SK-N-SH (cell line): Measurements from ENCODE around the gene EPOP. TPM values are rescaled to one million over a fixed set of nuclear protein-coding genes. Genes with fewer than 3 reads are reported as not detected.
A peak's percentile ranks its signal among the peaks of the same experiment; 100 is the strongest.

Experiments
- CTCF ChIA-PET: fragments of 300-600, 350-600 bp; formaldehyde crosslinking; extraction: SDS; loops from one replicate; lab custom pipeline; 2021; lab: Yijun Ruan, JAX
- POLR2A ChIA-PET: fragments of 350-600 bp; sonication (Branson Sonifier 250); formaldehyde crosslinking; extraction: SDS; loops from one replicate; lab custom pipeline; 2020; ENCODE audit warnings: antibody characterized with exemption, inconsistent platforms; lab: Yijun Ruan, JAX
- DNase-seq: peaks from one replicate; pipeline ENCODE4 v3.0.0; 2012
- H2AFZ ChIP-seq: fragments of 200-600 bp; sonication (generic); 2 replicates; pipeline ENCODE4 v1.8.1; 2016; ENCODE audit warnings: antibody characterized with exemption, mild to moderate bottlenecking, low read depth
- H3F3A ChIP-seq: fragments of 200-600 bp; sonication (generic); replicated peaks from 2 replicates; pipeline ENCODE3; 2016; ENCODE audit warnings: antibody characterized with exemption, mild to moderate bottlenecking; ENCODE audit not compliant: insufficient read depth
- H3K27ac ChIP-seq, 2 experiments: fragments of 200-500 bp in 1 of 2; fragments of 200-600 bp in 1 of 2; sonication (Bioruptor generic) in 1 of 2; sonication (generic), shearing (Covaris generic) in 1 of 2; 2 replicates each; pipeline versions ENCODE4 v1.5.1 to v1.6.1; 2014 to 2016; ENCODE audit warnings: low read depth in 2 of 2, inconsistent platforms in 1 of 2, low read length in 1 of 2, mild to moderate bottlenecking in 1 of 2, mixed read lengths in 1 of 2
- H3K27me3 ChIP-seq: fragments of 200-600 bp; sonication (generic), shearing (Covaris generic); 2 replicates; pipeline ENCODE4 v1.6.1; 2016; ENCODE audit warnings: mixed run types; ENCODE audit not compliant: insufficient read depth
- H3K36me3 ChIP-seq, 2 experiments: fragments of 200-500 bp in 1 of 2; fragments of 200-600 bp in 1 of 2; sonication (Bioruptor generic) in 1 of 2; sonication (generic) in 1 of 2; replicated peaks in 1 of 2; 2 replicates each; pipeline versions ENCODE3 to v1.5.1; 2014 to 2016; ENCODE audit warnings: low read length in 1 of 2, mild to moderate bottlenecking in 1 of 2; ENCODE audit not compliant: insufficient read depth in 2 of 2, control insufficient read depth in 1 of 2
- H3K4me1 ChIP-seq, 2 experiments: fragments of 200-500 bp in 1 of 2; fragments of 200-600 bp in 1 of 2; sonication (Bioruptor generic) in 1 of 2; sonication (generic), shearing (Covaris generic) in 1 of 2; 2 replicates each; pipeline versions ENCODE4 v1.5.1 to v1.6.1; 2014 to 2016; ENCODE audit warnings: low read depth in 1 of 2, low read length in 1 of 2, mixed run types in 1 of 2; ENCODE audit not compliant: insufficient read depth in 2 of 2, control insufficient read depth in 1 of 2
- H3K4me2 ChIP-seq: fragments of 200-600 bp; sonication (generic), shearing (Covaris generic); 2 replicates; pipeline ENCODE4 v1.6.1; 2017; ENCODE audit warnings: mixed run types
- H3K4me3 ChIP-seq, 2 experiments: fragments of 200-500 bp in 1 of 2; fragments of 200-600 bp in 1 of 2; sonication (Bioruptor generic) in 1 of 2; sonication (generic), shearing (Covaris generic) in 1 of 2; 2 replicates each; pipeline versions ENCODE4 v1.5.1 to v1.8.1; 2014 to 2016; ENCODE audit warnings: low read depth in 2 of 2, inconsistent platforms in 1 of 2, low read length in 1 of 2, mild to moderate bottlenecking in 1 of 2, mixed read lengths in 1 of 2, moderate library complexity in 1 of 2
- H3K79me2 ChIP-seq: fragments of 200-600 bp; sonication (generic); 2 replicates; pipeline ENCODE4 v1.8.1; 2017; ENCODE audit warnings: mild to moderate bottlenecking; ENCODE audit not compliant: insufficient read depth
- H3K9ac ChIP-seq: fragments of 200-600 bp; sonication (generic); 2 replicates; pipeline ENCODE4 v1.6.1; 2017; ENCODE audit warnings: mixed run types
- H3K9me2 ChIP-seq: fragments of 200-600 bp; sonication (generic); 2 replicates; pipeline ENCODE4 v1.6.1; 2017; ENCODE audit warnings: mixed run types
- H3K9me3 ChIP-seq: fragments of 200-600 bp; sonication (generic); 2 replicates; pipeline ENCODE4 v1.6.1; 2017; ENCODE audit warnings: mixed run types, mild to moderate bottlenecking, moderate library complexity
- H4K20me1 ChIP-seq: fragments of 200-600 bp; sonication (generic); 2 replicates; pipeline ENCODE4 v1.6.1; 2017; ENCODE audit warnings: mild to moderate bottlenecking, mixed run types; ENCODE audit not compliant: insufficient read depth
- ELF1 ChIP-seq: IDR thresholded peaks from 2 replicates; pipeline ENCODE4 v1.4.0; 2012
- EP300 ChIP-seq, 2 experiments: IDR thresholded peaks; 2 replicates each; pipeline versions ENCODE4 v1.4.0 to v1.6.1; 2012; ENCODE audit warnings: borderline replicate concordance in 1 of 2, low read depth in 1 of 2, low read length in 1 of 2
- EZH2phosphoT487 ChIP-seq: fragments of 200-600 bp; sonication (generic); IDR thresholded peaks from 2 replicates; pipeline ENCODE4 v1.6.1; 2017; ENCODE audit warnings: low read depth, mixed run types, mild to moderate bottlenecking, antibody characterized with exemption, moderate library complexity, borderline replicate concordance
- FOXM1 ChIP-seq: IDR thresholded peaks from 2 replicates; pipeline ENCODE4 v1.4.0; 2012; ENCODE audit warnings: low read depth, mild to moderate bottlenecking
- MXI1 ChIP-seq: IDR thresholded peaks from 2 replicates; pipeline ENCODE4 v1.6.1; 2012; ENCODE audit warnings: mild to moderate bottlenecking, low read depth, low read length, improper control_type of control experiment
- POLR2AphosphoS5 ChIP-seq: IDR thresholded peaks from 2 replicates; pipeline ENCODE4 v1.6.1; 2012; ENCODE audit warnings: low read depth, low read length
- RAD21 ChIP-seq: IDR thresholded peaks from 2 replicates; pipeline ENCODE4 v1.6.1; 2012; ENCODE audit warnings: mild to moderate bottlenecking, low read length
- SIN3A ChIP-seq: IDR thresholded peaks from 2 replicates; pipeline ENCODE4 v1.6.1; 2012; ENCODE audit warnings: low read depth, mild to moderate bottlenecking, low read length, moderate library complexity, borderline replicate concordance
- SMC3 ChIP-seq: IDR thresholded peaks from 2 replicates; pipeline ENCODE4 v1.6.1; 2012; ENCODE audit warnings: low read depth, low read length, improper control_type of control experiment
- WGBS: methylation state at CpG from one replicate; pipeline ENCODE4 v1.1.6; 2017; ENCODE audit warnings: low lambda C conversion rate; 5-methylcytosine and 5-hydroxymethylcytosine counted together
- polyA plus RNA-seq, 3 experiments: library from polyadenylated mRNA; depleted of rRNA; stranded (reverse); fragments of >200 nt; gene quantifications; 2 replicates each; pipeline ENCODE4 v1.2.3, GENCODE V29; 2012
- TF ChIP-seq, protein P1 (sequence below): IDR thresholded peaks from 2 replicates; pipeline ENCODE4 v1.4.0; 2012; ENCODE audit warnings: low read depth
- TF ChIP-seq, protein P2 (sequence below): IDR thresholded peaks from 2 replicates; pipeline ENCODE4; 2012

Gene EPOP
- polyA plus RNA-seq, 1 of the 3 experiments (the other 2 are of a cell fraction): 3.1 TPM

DNA sequence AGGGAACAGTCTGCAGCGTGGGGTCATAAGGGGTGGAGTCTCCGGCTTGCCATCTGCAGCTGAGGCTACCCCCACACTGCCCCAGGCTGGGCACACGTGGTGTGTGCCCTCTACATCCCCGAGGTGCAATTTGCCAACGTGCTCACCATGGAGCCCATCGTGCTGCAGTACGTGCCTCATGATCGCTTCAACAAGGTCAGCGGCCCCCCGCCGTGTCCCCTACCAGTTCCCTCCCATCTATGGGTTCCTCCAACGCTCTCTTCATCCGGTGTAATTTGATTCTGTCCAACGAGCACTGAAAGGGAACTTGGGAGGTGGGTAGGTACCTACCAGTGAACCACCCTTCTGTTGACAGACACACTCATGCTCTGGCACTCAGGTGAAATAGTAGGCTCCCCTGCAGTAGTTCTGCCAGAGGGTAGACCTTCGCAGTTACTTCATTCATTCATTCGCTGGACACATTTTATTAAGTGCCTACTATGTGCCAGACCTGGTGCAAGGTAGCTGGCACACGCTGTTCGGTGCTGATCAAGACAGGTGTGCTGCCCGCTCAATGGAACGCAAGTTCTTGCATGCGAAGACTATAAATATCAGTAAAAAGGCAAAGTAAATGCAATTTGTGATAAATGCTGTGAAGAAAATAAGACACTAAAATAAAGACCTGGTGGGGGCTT, 33.1 kb upstream of the EPOP start:
- Histone ChIP-seq H3K4me3 (no peak overlapping the region), H3K79me2 (peaks cover 47% of the 10 kb centered on the region; the same call in 1 of the 2 replicates), H3K9me3 (no peaks in the 10 kb centered on the region), H3K4me2 (no peak overlapping the region), H3K27me3 (no peaks in the 10 kb centered on the region), H3K27ac (no peak overlapping the region), H3F3A (peaks cover 14% of the 10 kb centered on the region), H3K9ac (no peak overlapping the region), H2AFZ (no peak overlapping the region), H4K20me1 (peaks cover 9% of the 10 kb centered on the region; the same call in 1 of the 2 replicates), H3K4me1 (peaks cover 6 to 34% of the 10 kb centered on the region in 2 experiments; a peak in 2 of 4 replicates), H3K9me2 (no peaks in the 10 kb centered on the region), H3K36me3 (peaks cover 9 to 41% of the 10 kb centered on the region in 2 experiments)
- TF ChIP-seq FOXM1 (no peak), SMC3 (no peak), EP300 (IDR thresholded peaks at IDR 0.05; ENCODE audit: borderline replicate concordance in 1 of 2, low read depth in 1 of 2, low read length in 1 of 2) (no peak), POLR2AphosphoS5 (no peak), ELF1 (no peak), SIN3A (no peak)
- TF ChIP-seq, protein P1, sequence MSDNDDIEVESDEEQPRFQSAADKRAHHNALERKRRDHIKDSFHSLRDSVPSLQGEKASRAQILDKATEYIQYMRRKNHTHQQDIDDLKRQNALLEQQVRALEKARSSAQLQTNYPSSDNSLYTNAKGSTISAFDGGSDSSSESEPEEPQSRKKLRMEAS: no peak
- CTCF ChIA-PET: interaction anchor here (1.3 to 3.8 kb wide), 4 partner anchors 23 to 44 kb away, joined by 4 to 25 read pairs (median 8); no protein-coding TSS in a partner anchor
- WGBS: 91% methylated on average over 21 of the region's 21 CpGs
- POLR2A ChIA-PET: interaction anchor here (2.5 to 3.7 kb wide), 2 partner anchors 9 to 17 kb away, joined by 11 to 14 read pairs; no protein-coding TSS in a partner anchor
- DNase-seq: no peak

GRCh38 chr17:38706505-38707216, 31.9 kb upstream of the EPOP start:
- Histone ChIP-seq H3K27me3 (no peaks in the 10 kb centered on the region), H3K4me1 (peaks cover 7 to 39% of the 10 kb centered on the region in 2 experiments; a peak in 2 of 4 replicates), H3K9me3 (no peaks in the 10 kb centered on the region), H3K36me3 (peaks cover 9 to 32% of the 10 kb centered on the region in 2 experiments), H3K4me2 (peak overlapping the region; percentile 89)
- POLR2A ChIA-PET: interaction anchor here (1.4 to 3.7 kb wide), 4 partner anchors 10 to 22 kb away, joined by 3 to 14 read pairs (median 8); no protein-coding TSS in a partner anchor
- TF ChIP-seq MXI1 (0 out of 2 replicates have a peak, but pooled peaks have one; percentile 8), EZH2phosphoT487 (no peak), RAD21 (no peak)
- TF ChIP-seq, protein P2, sequence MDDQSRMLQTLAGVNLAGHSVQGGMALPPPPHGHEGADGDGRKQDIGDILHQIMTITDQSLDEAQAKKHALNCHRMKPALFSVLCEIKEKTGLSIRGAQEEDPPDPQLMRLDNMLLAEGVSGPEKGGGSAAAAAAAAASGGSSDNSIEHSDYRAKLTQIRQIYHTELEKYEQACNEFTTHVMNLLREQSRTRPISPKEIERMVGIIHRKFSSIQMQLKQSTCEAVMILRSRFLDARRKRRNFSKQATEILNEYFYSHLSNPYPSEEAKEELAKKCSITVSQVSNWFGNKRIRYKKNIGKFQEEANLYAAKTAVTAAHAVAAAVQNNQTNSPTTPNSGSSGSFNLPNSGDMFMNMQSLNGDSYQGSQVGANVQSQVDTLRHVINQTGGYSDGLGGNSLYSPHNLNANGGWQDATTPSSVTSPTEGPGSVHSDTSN: no peak
- TF ChIP-seq, all 33 proteins: peak for 1
- Histone ChIP-seq H3K9ac (peak overlapping the region; percentile 75; the same call in 1 of the 2 replicates), H4K20me1 (peaks cover 9% of the 10 kb centered on the region; the same call in 1 of the 2 replicates), H2AFZ (peak overlapping the region; percentile 66; the same call in 1 of the 2 replicates), H3K79me2 (peaks cover 47% of the 10 kb centered on the region; the same call in 1 of the 2 replicates), H3F3A (peaks cover 22% of the 10 kb centered on the region), H3K9me2 (no peaks in the 10 kb centered on the region), H3K27ac (peak overlapping the region in 1 of 2 experiments; percentile 96; a peak in 2 of 4 replicates), H3K4me3 (peak overlapping the region; percentile 88 to 98)
- no peak for DNase-seq
- CTCF ChIA-PET: interaction anchor here (0.6 to 3.8 kb wide), 6 partner anchors 25 to 349 kb away, joined by 3 to 25 read pairs (median 4); no protein-coding TSS in a partner anchor
- WGBS: 30% methylated on average over 15 of the region's 20 CpGs
